Thyroid gland (tissue), 4 donors: Measurements from ENCODE around the gene IL31RA.

Source experiments
- POLR2A ChIP-seq, 2 donors: fragments of 450-650 bp; IDR thresholded peaks; one replicate each; pipeline ENCODE4 v1.6.1; 2017; ENCODE audit warnings: antibody characterized with exemption in 2 of 2, mild to moderate bottlenecking in 2 of 2, moderate library complexity in 1 of 2
- TF ChIP-seq, protein P1 (sequence below), 6 experiments: fragments of 200-600 bp in 3 of 6; fragments of 450-650 bp in 3 of 6; sonication (generic) in 3 of 6; IDR thresholded peaks; one replicate each; pipeline ENCODE4 v1.5.1; 2016 to 2019; ENCODE audit warnings: antibody characterized with exemption in 6 of 6, mild to moderate bottlenecking in 2 of 6, inconsistent platforms in 1 of 6, moderate library complexity in 1 of 6

DNA sequence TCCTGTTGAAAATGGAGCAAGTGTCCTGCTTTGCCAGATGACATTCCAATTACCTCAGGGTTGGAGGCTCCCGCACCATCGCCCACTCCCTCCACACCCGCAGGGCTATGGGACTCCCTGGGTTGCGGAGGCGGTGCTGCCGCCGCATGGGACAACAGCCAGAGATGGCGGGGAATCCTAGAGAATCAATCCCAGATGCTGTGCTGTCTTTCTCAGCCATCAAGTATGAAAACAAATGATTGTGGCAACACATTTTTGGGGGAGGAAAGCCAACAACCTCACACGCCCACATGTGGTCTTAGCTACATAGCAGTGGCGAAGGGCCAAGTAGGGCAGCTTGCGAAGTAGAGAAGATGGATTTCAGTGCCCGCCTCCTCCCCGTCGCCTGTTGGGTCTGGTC lies 46.7 kb downstream of the IL31RA start:
- TF ChIP-seq, protein P1, sequence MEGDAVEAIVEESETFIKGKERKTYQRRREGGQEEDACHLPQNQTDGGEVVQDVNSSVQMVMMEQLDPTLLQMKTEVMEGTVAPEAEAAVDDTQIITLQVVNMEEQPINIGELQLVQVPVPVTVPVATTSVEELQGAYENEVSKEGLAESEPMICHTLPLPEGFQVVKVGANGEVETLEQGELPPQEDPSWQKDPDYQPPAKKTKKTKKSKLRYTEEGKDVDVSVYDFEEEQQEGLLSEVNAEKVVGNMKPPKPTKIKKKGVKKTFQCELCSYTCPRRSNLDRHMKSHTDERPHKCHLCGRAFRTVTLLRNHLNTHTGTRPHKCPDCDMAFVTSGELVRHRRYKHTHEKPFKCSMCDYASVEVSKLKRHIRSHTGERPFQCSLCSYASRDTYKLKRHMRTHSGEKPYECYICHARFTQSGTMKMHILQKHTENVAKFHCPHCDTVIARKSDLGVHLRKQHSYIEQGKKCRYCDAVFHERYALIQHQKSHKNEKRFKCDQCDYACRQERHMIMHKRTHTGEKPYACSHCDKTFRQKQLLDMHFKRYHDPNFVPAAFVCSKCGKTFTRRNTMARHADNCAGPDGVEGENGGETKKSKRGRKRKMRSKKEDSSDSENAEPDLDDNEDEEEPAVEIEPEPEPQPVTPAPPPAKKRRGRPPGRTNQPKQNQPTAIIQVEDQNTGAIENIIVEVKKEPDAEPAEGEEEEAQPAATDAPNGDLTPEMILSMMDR (IDR thresholded peaks at IDR 0.05), result no peak
- TF ChIP-seq POLR2A (IDR thresholded peaks at IDR 0.05), result no peak
